GM12878 (cell line): ENCODE data around the gene RAB30. TPM values are rescaled to one million over a fixed set of nuclear protein-coding genes. Genes with fewer than 3 reads are reported as not detected.

Source experiments
- ATAC-seq: fragments of 200-7000 bp; cut with Tn5 transposase; 3 replicates; pipeline ENCODE4 v1.9.1; 2020; ENCODE audit warnings: mild to moderate bottlenecking, moderate library complexity
- BruUV-seq: library from RNA; stranded (reverse); fragments of 400-500 nt; replicated peaks from 2 replicates; lab custom pipeline; 2021; lab: Mats Ljungman, UMichigan
- CTCF ChIA-PET: fragments of 300-600 bp; sonication (Branson Sonifier 250); formaldehyde crosslinking; extraction: SDS; loops from one replicate; lab custom pipeline; 2021; ENCODE audit warnings: inconsistent platforms; lab: Yijun Ruan, JAX
- POLR2A ChIA-PET: fragments of 350-600 bp; formaldehyde crosslinking; extraction: SDS; loops from one replicate; lab custom pipeline; 2021; ENCODE audit warnings: inconsistent platforms; lab: Charles Lee
- RAD21 ChIA-PET: fragments of 300-600 bp; sonication (Branson Sonifier 250); formaldehyde crosslinking; loops from one replicate; lab custom pipeline; 2023; ENCODE audit warnings: antibody characterized with exemption; ENCODE audit not compliant: unreplicated experiment; lab: Charles Lee
- SMC1A ChIA-PET: fragments of 300-600 bp; sonication (Branson Sonifier 250); formaldehyde crosslinking; loops from one replicate; lab custom pipeline; 2023; ENCODE audit not compliant: unreplicated experiment, uncharacterized antibody; lab: Charles Lee
- DNase-seq: peaks from one replicate; pipeline ENCODE4 v3.0.0-alpha.2; 2011; ENCODE audit warnings: low read depth, low spot score
- FAIRE-seq: peaks from 3 replicates; lab custom pipeline; 2011; peaks lifted over from hg19 to GRCh38; lab: Jason Lieb, UNC
- H2AFZ ChIP-seq: 2 replicates; pipeline ENCODE4 v1.6.0; 2011; ENCODE audit warnings: low read depth, low read length, control low read depth; ENCODE audit not compliant: control insufficient read depth
- H3K27ac ChIP-seq: 2 replicates; pipeline ENCODE4 v1.5.1; 2011; ENCODE audit warnings: control low read depth; ENCODE audit not compliant: control insufficient read depth, insufficient read depth
- H3K27me3 ChIP-seq, 2 experiments: replicated peaks in 1 of 2; 2 replicates each; pipeline versions ENCODE4 v1.6.0 to v1.6.1; 2011; ENCODE audit warnings: low read length in 1 of 2; ENCODE audit not compliant: control insufficient read depth in 2 of 2, insufficient read depth in 2 of 2
- H3K36me3 ChIP-seq, 2 experiments: 2 replicates each; pipeline ENCODE4 v1.5.1; 2011; ENCODE audit warnings: low read length in 1 of 2; ENCODE audit not compliant: control insufficient read depth in 2 of 2, insufficient read depth in 2 of 2
- H3K4me1 ChIP-seq: 2 replicates; pipeline ENCODE4 v1.6.1; 2011; ENCODE audit warnings: mild to moderate bottlenecking, low read length, moderate library complexity, mixed read lengths; ENCODE audit not compliant: control insufficient read depth, insufficient read depth
- H3K4me2 ChIP-seq: 2 replicates; pipeline ENCODE4 v1.6.0; 2011; ENCODE audit warnings: control low read depth; ENCODE audit not compliant: control insufficient read depth, insufficient read depth
- H3K4me3 ChIP-seq: fragments of 200-600 bp; sonication (generic); 2 replicates; pipeline ENCODE4 v1.5.1; 2016
- H3K79me2 ChIP-seq: 2 replicates; pipeline ENCODE4 v1.6.0; 2011; ENCODE audit warnings: low read length; ENCODE audit not compliant: control insufficient read depth, insufficient read depth
- H3K9ac ChIP-seq: 2 replicates; pipeline ENCODE4 v1.8.0; 2011; ENCODE audit warnings: low read length, control low read depth, mixed read lengths; ENCODE audit not compliant: control insufficient read depth, insufficient read depth
- H3K9me3 ChIP-seq: replicated peaks from 3 replicates; pipeline ENCODE4 v1.5.1; 2011; ENCODE audit warnings: mild to moderate bottlenecking, low read length; ENCODE audit not compliant: control insufficient read depth, insufficient read depth
- H4K20me1 ChIP-seq: 2 replicates; pipeline ENCODE4 v1.6.0; 2011; ENCODE audit not compliant: control insufficient read depth, insufficient read depth
- BCL11A ChIP-seq: IDR thresholded peaks from 2 replicates; pipeline ENCODE4 v1.6.1; 2011; ENCODE audit warnings: low read depth, low read length
- BMI1 ChIP-seq: fragments of 450-650 bp; IDR thresholded peaks from 2 replicates; pipeline ENCODE4 v1.6.1; 2016; ENCODE audit warnings: mild to moderate bottlenecking, moderate library complexity, borderline replicate concordance
- CEBPB ChIP-seq, 2 experiments: fragments of 150-350 bp in 1 of 2; IDR thresholded peaks; 2 replicates each; pipeline ENCODE4 v1.6.1; 2012 to 2014; ENCODE audit warnings: low read depth in 2 of 2, low read length in 2 of 2, borderline replicate concordance in 1 of 2, inconsistent platforms in 1 of 2
- IKZF2 ChIP-seq, 2 experiments: fragments of 450-650 bp; IDR thresholded peaks; 2 replicates each; pipeline ENCODE4 v1.6.1; 2017; ENCODE audit warnings: mild to moderate bottlenecking in 2 of 2, moderate library complexity in 2 of 2
- MXI1 ChIP-seq: fragments of 150-350 bp; IDR thresholded peaks from 2 replicates; pipeline ENCODE4 v1.6.1; 2011; ENCODE audit warnings: low read depth, mild to moderate bottlenecking, inconsistent platforms, low read length, improper control_type of control experiment
- MYB ChIP-seq: fragments of 150-350 bp; IDR thresholded peaks from 2 replicates; pipeline ENCODE4 v1.6.1; 2014; ENCODE audit warnings: mild to moderate bottlenecking, low read depth, low read length, borderline replicate concordance
- MYC ChIP-seq: IDR thresholded peaks from 2 replicates; pipeline ENCODE4 v1.6.1; 2011; ENCODE audit warnings: mild to moderate bottlenecking, low read length, moderate library complexity, inconsistent platforms; ENCODE audit not compliant: insufficient read depth, insufficient replicate concordance, insufficient read length, severe bottlenecking
- POLR2AphosphoS5 ChIP-seq: IDR thresholded peaks from 2 replicates; pipeline ENCODE4 v1.6.1; 2011; ENCODE audit warnings: mild to moderate bottlenecking, low read length, inconsistent platforms
- SIX5 ChIP-seq: IDR thresholded peaks from 2 replicates; pipeline ENCODE4 v1.6.1; 2011; ENCODE audit warnings: mild to moderate bottlenecking, low read depth, low read length, moderate library complexity; ENCODE audit not compliant: severe bottlenecking
- SKIL ChIP-seq: fragments of 450-650 bp; IDR thresholded peaks from 2 replicates; pipeline ENCODE4 v1.6.1; 2017; ENCODE audit warnings: mild to moderate bottlenecking, low read depth, inconsistent platforms; ENCODE audit not compliant: poor library complexity, severe bottlenecking
- SMAD1 ChIP-seq: fragments of 450-650 bp; IDR thresholded peaks from 2 replicates; pipeline ENCODE4 v1.6.1; 2018; ENCODE audit warnings: mild to moderate bottlenecking, low read depth; ENCODE audit not compliant: partially characterized antibody
- TAF1 ChIP-seq: IDR thresholded peaks from 2 replicates; pipeline ENCODE4 v1.6.1; 2011; ENCODE audit warnings: mild to moderate bottlenecking, low read depth, low read length, borderline replicate concordance
- TBL1XR1 ChIP-seq: IDR thresholded peaks from 2 replicates; pipeline ENCODE4 v1.6.1; 2012; ENCODE audit warnings: low read depth, low read length, improper control_type of control experiment
- WGBS: methylation state at CpG from one replicate; pipeline ENCODE4 v1.1.6; 2016; ENCODE audit warnings: low lambda C conversion rate; ENCODE audit not compliant: insufficient replicate concordance, insufficient coverage; ENCODE audit errors: missing lambda C conversion rate; 5-methylcytosine and 5-hydroxymethylcytosine counted together
- in situ Hi-C: fragments of 300-500 bp; cut with MboI; formaldehyde crosslinking; loops from 9 replicates; pipeline ENCODE4 v1.14.3; 2018; ENCODE audit warnings: mixed read lengths
- intact Hi-C: fragments of 100-400 bp; cut with micrococcal nuclease; formaldehyde crosslinking; loops from one replicate; pipeline ENCODE4 v1.14.2; 2022; ENCODE audit not compliant: unreplicated experiment
- polyA plus RNA-seq, 11 experiments: library from polyadenylated mRNA; depleted of rRNA in 4 of 11; unstranded in 6 of 11; stranded (reverse) in 5 of 11; fragments of >200 nt; fragmentation: Nextera tagmentation in 4 of 11; fragmentation: Illumina TruSeq in 1 of 11; extraction: Ambion mirVana in 4 of 11; extraction: Trizol in 1 of 11; gene quantifications; 1 replicate in 1 of 11; 2 replicates in 10 of 11; pipeline versions ENCODE4 v1.2.1 to v1.2.3, GENCODE V29; 2011 to 2016; ENCODE audit warnings: inconsistent platforms in 2 of 11, missing spikeins in 2 of 11, low read depth in 1 of 11
- total RNA-seq, 4 experiments: library from RNA; depleted of rRNA in 3 of 4; stranded (reverse); fragments of >200 nt in 3 of 4; fragmentation: Illumina TruSeq in 1 of 4; extraction: Trizol in 1 of 4; gene quantifications; 2 replicates each; pipeline versions ENCODE4 v1.2.1 to v1.2.3, GENCODE V29; 2013 to 2021
- TF ChIP-seq, protein P1 (sequence below): fragments of 150-350 bp; IDR thresholded peaks from 2 replicates; pipeline ENCODE4 v1.6.1; 2014; ENCODE audit warnings: mild to moderate bottlenecking, low read depth, low read length
- TF ChIP-seq, protein P2 (sequence below): fragments of 450-650 bp; formaldehyde crosslinking; IDR thresholded peaks from 2 replicates; pipeline ENCODE4 v1.5.0; 2022; ENCODE audit warnings: mild to moderate bottlenecking, missing genetic modification characterization

The RAB30 gene
- total and polyA plus RNA-seq, 10 of the 15 experiments (the other 5 are each of a cell fraction or from before 2014, with no cell fraction given), result 9.8 to 26.7 (median 19.2) TPM

GRCh38 chr11:83097429-83098075, 25.9 kb upstream of the RAB30 start:
- ChIA-PET SMC1A (interaction anchor here (0.6 to 2.2 kb wide), 8 partner anchors 8 to 247 kb away, joined by 3 to 8 read pairs (median 4); no protein-coding TSS in a partner anchor), POLR2A (interaction anchor here (0.7 to 1.5 kb wide), 4 partner anchors 10 to 29 kb away, joined by 3 to 4 read pairs (median 3); no protein-coding TSS in a partner anchor), CTCF (interaction anchor here (0.6 to 1.7 kb wide), 5 partner anchors 9 to 152 kb away, joined by 3 to 5 read pairs (median 4); no protein-coding TSS in a partner anchor), RAD21 (interaction anchor here (0.9 kb wide), 1 partner anchor 101 kb away, joined by 3 read pairs; no protein-coding TSS in a partner anchor)
- ATAC-seq (no peak), FAIRE-seq (no peak), DNase-seq (no peak)
- no peaks in the 10 kb centered on the region for H3K27me3 ChIP-seq
- no peak overlapping the region for H2AFZ ChIP-seq
- intact Hi-C loops (no loop called here), in situ Hi-C loops (no loop called here)
- no peak overlapping the region for H3K9ac ChIP-seq
- BruUV-seq, result no TSS peak
- no peaks in the 10 kb centered on the region for H3K9me3 ChIP-seq
- 95% methylated on average over 3 of the region's 3 CpGs for WGBS
- no peaks in the 10 kb centered on the region for H3K4me1 ChIP-seq
- H3K36me3 ChIP-seq, result no peaks in the 10 kb centered on the region
- no peak overlapping the region for H3K4me2 ChIP-seq
- no peaks in the 10 kb centered on the region for H3K79me2 ChIP-seq
- no peaks in the 10 kb centered on the region for H4K20me1 ChIP-seq
- H3K27ac ChIP-seq, result no peak overlapping the region
- no peak overlapping the region for H3K4me3 ChIP-seq
- TF ChIP-seq, protein P1, sequence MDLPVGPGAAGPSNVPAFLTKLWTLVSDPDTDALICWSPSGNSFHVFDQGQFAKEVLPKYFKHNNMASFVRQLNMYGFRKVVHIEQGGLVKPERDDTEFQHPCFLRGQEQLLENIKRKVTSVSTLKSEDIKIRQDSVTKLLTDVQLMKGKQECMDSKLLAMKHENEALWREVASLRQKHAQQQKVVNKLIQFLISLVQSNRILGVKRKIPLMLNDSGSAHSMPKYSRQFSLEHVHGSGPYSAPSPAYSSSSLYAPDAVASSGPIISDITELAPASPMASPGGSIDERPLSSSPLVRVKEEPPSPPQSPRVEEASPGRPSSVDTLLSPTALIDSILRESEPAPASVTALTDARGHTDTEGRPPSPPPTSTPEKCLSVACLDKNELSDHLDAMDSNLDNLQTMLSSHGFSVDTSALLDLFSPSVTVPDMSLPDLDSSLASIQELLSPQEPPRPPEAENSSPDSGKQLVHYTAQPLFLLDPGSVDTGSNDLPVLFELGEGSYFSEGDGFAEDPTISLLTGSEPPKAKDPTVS, result no peak
- TF ChIP-seq MYC (no peak), MYB (no peak), TBL1XR1 (no peak), SIX5 (no peak), SMAD1 (no peak), POLR2AphosphoS5 (no peak), IKZF2 (IDR thresholded peaks at IDR 0.05) (no peak), BMI1 (no peak), MXI1 (no peak), BCL11A (no peak), CEBPB (IDR thresholded peaks at IDR 0.05; ENCODE audit: borderline replicate concordance in 1 of 2, low read depth in 2 of 2, low read length in 2 of 2) (no peak), TAF1 (no peak), SKIL (no peak)
- TF ChIP-seq, protein P2, sequence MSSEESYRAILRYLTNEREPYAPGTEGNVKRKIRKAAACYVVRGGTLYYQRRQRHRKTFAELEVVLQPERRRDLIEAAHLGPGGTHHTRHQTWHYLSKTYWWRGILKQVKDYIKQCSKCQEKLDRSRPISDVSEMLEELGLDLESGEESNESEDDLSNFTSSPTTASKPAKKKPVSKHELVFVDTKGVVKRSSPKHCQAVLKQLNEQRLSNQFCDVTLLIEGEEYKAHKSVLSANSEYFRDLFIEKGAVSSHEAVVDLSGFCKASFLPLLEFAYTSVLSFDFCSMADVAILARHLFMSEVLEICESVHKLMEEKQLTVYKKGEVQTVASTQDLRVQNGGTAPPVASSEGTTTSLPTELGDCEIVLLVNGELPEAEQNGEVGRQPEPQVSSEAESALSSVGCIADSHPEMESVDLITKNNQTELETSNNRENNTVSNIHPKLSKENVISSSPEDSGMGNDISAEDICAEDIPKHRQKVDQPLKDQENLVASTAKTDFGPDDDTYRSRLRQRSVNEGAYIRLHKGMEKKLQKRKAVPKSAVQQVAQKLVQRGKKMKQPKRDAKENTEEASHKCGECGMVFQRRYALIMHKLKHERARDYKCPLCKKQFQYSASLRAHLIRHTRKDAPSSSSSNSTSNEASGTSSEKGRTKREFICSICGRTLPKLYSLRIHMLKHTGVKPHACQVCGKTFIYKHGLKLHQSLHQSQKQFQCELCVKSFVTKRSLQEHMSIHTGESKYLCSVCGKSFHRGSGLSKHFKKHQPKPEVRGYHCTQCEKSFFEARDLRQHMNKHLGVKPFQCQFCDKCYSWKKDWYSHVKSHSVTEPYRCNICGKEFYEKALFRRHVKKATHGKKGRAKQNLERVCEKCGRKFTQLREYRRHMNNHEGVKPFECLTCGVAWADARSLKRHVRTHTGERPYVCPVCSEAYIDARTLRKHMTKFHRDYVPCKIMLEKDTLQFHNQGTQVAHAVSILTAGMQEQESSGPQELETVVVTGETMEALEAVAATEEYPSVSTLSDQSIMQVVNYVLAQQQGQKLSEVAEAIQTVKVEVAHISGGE (CRISPR knock-in tag), result no peak
